Kidney epithelial cell (primary cell): ENCODE results near the gene TOLLIP. TPM values are rescaled to one million over a fixed set of nuclear protein-coding genes. Genes with fewer than 3 reads are reported as not detected.

Source experiments
- DNase-seq: peaks from one replicate; pipeline ENCODE4 v3.0.0-alpha.2; 2010; ENCODE audit warnings: low read depth
- H3K27me3 ChIP-seq: 2 replicates; pipeline ENCODE4 v1.6.0; 2011; ENCODE audit warnings: low read length; ENCODE audit not compliant: control insufficient read depth, insufficient read depth
- H3K36me3 ChIP-seq: 2 replicates; pipeline ENCODE4 v1.5.1; 2011; ENCODE audit warnings: low read length; ENCODE audit not compliant: control insufficient read depth, insufficient read depth
- H3K4me3 ChIP-seq: 2 replicates; pipeline ENCODE4 v1.5.1; 2011; ENCODE audit warnings: low read depth, mild to moderate bottlenecking, control low read depth, low read length
- total RNA-seq: library from RNA; depleted of rRNA; stranded (reverse); fragments of >200 nt; gene quantifications from 2 replicates; pipeline ENCODE4 v1.2.3, GENCODE V29; 2015
- TF ChIP-seq, protein P1 (sequence below): IDR thresholded peaks from 2 replicates; pipeline ENCODE4 v1.5.1; 2011; ENCODE audit warnings: mild to moderate bottlenecking, moderate library complexity, low read length, control low read depth, inconsistent platforms; ENCODE audit not compliant: insufficient read depth, poor library complexity, severe bottlenecking

The TOLLIP gene
- total RNA-seq, 1 donor from 2014 or later = 55.3 TPM

- no peak for DNase-seq
- TF ChIP-seq, protein P1, sequence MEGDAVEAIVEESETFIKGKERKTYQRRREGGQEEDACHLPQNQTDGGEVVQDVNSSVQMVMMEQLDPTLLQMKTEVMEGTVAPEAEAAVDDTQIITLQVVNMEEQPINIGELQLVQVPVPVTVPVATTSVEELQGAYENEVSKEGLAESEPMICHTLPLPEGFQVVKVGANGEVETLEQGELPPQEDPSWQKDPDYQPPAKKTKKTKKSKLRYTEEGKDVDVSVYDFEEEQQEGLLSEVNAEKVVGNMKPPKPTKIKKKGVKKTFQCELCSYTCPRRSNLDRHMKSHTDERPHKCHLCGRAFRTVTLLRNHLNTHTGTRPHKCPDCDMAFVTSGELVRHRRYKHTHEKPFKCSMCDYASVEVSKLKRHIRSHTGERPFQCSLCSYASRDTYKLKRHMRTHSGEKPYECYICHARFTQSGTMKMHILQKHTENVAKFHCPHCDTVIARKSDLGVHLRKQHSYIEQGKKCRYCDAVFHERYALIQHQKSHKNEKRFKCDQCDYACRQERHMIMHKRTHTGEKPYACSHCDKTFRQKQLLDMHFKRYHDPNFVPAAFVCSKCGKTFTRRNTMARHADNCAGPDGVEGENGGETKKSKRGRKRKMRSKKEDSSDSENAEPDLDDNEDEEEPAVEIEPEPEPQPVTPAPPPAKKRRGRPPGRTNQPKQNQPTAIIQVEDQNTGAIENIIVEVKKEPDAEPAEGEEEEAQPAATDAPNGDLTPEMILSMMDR = no peak
- no peaks in the 10 kb centered on the region for H3K27me3 ChIP-seq
- no peaks in the 10 kb centered on the region for H3K36me3 ChIP-seq
- no peak overlapping the region for H3K4me3 ChIP-seq
Measured at GRCh38 chr11:1237128-1237580, 72.3 kb downstream of the TOLLIP start.

DNA sequence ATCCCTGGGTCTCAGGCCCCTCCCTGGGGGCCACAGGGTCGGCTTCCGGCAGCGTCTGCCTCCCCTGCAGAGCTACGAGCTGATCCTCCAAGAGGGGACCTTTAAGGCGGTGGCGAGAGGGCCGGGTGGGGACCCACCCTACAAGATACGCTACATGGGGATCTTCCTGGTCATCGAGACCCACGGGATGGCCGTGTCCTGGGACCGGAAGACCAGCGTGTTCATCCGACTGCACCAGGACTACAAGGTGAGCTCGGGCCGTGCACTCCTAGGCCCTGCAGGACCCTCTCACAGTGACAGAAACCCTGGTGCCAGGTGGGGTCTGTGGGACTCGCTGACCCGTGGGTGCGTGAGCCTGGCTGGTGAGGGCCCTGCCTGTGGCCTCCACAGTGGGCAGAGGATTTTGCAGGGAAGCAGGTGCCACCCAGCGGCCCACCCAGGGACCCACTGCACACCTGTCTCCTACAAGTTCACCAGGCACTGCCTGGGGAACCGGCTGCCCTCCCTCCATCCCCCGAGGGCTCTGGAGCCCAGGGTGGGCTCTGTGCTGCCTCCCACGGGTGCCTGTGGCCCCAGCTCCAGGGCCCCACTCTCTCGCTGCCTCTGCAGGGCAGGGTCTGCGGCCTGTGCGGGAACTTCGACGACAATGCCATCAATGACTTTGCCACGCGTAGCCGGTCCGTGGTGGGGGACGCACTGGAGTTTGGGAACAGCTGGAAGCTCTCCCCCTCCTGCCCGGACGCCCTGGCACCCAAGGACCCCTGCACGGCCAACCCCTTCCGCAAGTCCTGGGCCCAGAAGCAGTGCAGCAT lies 72.9 kb downstream of the TOLLIP start:
- Histone ChIP-seq H3K27me3 (peaks cover 2% of the 10 kb centered on the region), H3K4me3 (no peak overlapping the region), H3K36me3 (no peaks in the 10 kb centered on the region)
- no peak for DNase-seq
- TF ChIP-seq, protein P1 = no peak

DNA sequence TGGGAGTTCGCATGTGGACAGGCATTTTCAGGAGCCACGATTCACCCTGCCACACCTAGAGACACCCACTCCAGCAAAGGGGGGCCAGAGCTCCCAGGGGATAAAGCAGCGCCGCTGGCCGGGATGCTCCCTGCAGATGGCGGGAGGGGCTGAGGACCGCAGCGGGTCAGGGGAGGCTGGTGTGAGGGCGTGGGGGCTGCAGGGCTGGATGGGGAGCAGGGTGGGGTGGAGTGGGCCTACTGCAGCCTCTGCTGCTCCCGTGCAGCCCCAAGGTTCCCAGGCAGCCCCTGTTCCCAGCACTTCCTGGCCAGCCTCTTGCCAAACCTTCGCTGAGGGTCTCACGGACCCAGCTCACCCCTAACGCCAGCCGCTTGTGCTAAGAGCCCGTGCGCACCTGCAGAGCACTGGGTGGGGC lies 73.5 kb downstream of the TOLLIP start:
- no peak for DNase-seq
- H3K36me3 ChIP-seq = no peaks in the 10 kb centered on the region
- TF ChIP-seq, protein P1 = no peak
- no peak overlapping the region for H3K4me3 ChIP-seq
- H3K27me3 ChIP-seq = peaks cover 7% of the 10 kb centered on the region

- H3K36me3 ChIP-seq = no peaks in the 10 kb centered on the region
- H3K4me3 ChIP-seq = no peak overlapping the region
- TF ChIP-seq, protein P1 = no peak
- H3K27me3 ChIP-seq = peaks cover 10% of the 10 kb centered on the region
- DNase-seq = no peak
Measured at GRCh38 chr11:1235306-1235900, 74.0 kb downstream of the TOLLIP start.

DNA sequence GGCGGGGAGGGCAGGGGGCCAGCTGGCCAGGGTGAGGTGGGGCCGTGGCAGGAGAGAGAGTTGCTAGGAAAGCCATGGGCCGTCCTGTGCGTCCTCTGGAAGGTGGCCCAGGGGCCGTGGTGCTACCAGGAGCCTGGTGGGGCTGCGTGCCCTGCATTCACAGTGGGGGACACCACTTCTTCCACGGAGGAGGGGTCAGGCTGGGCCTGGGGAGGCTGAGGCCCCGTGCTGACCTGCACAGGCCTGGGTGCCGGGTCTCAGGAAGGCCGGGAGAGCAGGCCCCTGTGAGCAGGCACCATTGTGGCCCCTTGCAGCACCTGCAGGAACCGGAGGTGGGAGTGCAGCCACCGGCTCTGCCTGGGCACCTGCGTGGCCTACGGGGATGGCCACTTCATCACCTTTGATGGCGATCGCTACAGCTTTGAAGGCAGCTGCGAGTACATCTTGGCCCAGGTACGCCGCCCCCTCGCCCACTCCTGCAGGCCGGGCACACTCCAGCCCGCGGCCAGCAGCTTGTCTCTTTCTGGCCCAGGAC lies 74.6 kb downstream of the TOLLIP start:
- no peak for DNase-seq
- TF ChIP-seq, protein P1 = no peak
- peaks cover 10% of the 10 kb centered on the region for H3K27me3 ChIP-seq
- no peaks in the 10 kb centered on the region for H3K36me3 ChIP-seq
- no peak overlapping the region for H3K4me3 ChIP-seq
